ENCODE data around the gene SDK1.

DNA sequence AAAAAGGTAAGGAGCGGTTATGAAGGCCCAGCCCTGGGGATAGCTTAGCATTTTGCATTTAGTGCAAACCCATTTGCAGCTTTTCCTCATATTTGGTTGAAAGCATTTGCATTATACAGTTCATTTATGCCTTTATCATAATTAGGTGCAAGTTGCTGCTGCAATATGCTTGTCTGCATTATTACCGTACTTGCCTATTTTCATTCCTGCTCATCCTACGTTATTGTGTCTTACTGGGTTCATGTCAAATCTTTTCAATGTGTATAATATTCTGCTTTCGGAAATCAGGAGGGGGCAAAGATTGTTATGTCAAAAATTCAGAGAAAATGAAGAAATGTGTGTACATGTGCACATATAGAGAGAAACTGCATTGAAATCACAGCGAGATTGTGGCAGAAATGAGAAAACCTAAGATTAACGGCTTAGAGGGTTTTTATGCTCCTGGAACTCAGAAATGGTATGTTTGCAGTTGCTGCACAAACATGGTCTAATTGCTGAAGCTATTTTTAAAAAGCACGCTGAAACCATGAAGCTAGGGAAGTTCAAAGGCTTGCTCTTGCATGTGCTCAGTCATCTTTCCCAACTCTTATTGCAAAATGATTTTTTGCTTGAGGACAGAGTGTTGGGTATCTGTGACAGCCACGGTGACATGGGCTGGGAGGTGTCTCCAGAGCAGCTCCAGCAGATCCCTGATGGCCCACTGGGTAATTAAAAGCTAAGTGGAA lies 613.2 kb downstream of the SDK1 start:
- TF ChIP-seq EZH2 (IDR thresholded peaks at IDR 0.05; ENCODE audit: low read depth, low read length, severe bottlenecking) (no peak), NRF1 (IDR thresholded peaks at IDR 0.05; ENCODE audit: low read depth, low read length) (no peak), RAD21 (IDR thresholded peaks at IDR 0.05 in 1 of 2, conservative IDR thresholded peaks at IDR 0.05 in 1 of 2; ENCODE audit: low read depth in 2 of 2, low read length in 2 of 2) (no peak)
- TF ChIP-seq, protein P1, sequence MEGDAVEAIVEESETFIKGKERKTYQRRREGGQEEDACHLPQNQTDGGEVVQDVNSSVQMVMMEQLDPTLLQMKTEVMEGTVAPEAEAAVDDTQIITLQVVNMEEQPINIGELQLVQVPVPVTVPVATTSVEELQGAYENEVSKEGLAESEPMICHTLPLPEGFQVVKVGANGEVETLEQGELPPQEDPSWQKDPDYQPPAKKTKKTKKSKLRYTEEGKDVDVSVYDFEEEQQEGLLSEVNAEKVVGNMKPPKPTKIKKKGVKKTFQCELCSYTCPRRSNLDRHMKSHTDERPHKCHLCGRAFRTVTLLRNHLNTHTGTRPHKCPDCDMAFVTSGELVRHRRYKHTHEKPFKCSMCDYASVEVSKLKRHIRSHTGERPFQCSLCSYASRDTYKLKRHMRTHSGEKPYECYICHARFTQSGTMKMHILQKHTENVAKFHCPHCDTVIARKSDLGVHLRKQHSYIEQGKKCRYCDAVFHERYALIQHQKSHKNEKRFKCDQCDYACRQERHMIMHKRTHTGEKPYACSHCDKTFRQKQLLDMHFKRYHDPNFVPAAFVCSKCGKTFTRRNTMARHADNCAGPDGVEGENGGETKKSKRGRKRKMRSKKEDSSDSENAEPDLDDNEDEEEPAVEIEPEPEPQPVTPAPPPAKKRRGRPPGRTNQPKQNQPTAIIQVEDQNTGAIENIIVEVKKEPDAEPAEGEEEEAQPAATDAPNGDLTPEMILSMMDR (IDR thresholded peaks at IDR 0.05; ENCODE audit: control extremely low read depth in 1 of 3, insufficient read depth in 1 of 3, low read depth in 1 of 3, low read length in 3 of 3), result no peak
